Stimulated activated CD4-positive, alpha-beta T cell treated with anti-CD3 and anti-CD28 coated beads, TNF-alpha, amount 100 ng/mL, for 24 hours (primary cell): Measurements from ENCODE around the gene NF2.

Experiments
- DNase-seq, 3 experiments: peaks; one replicate each; pipeline ENCODE4 v3.0.0-alpha.2; 2020; ENCODE audit warnings: low read depth in 3 of 3

The NF2 gene

DNA sequence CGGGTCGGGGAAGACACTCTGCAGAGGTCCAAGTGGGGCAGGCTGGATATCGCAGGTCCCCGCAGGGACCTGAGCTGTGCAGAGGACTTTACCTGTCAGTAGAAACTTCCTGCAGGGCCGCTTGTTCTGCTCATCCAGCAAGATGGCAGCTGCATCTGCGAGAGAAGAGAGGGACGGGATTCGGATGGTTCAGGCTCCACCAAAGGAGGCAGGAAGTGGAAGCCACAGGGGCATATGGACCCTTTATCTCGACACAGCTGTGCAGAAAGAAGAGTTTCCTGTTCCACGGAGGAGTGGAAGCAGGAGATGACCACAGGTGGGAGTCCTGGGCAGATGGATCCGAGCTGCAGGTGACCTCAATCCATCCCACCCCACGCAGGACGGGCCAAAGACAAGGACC, 138.9 kb downstream of the NF2 start:
- no peak for DNase-seq

DNA sequence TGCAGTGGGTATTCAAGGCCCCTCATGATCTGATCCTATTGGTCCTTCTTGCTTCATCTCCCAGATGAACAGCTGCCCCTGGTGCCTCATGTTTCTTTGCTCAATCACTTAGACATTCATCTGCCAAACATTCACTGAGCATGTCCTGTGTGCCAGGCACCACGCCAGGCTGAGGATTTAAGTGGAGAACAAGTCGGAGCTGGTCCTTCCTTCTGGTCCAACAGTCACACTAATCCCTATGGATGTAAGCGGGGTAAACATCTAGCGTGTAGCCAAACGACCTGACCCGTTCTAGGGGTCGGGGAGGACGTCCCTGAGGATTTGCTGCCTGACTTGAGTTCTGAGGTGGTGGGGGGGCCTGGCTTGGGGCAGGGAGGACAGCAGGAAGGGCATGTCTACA, 141.5 kb downstream of the NF2 start:
- DNase-seq = no peak

DNA sequence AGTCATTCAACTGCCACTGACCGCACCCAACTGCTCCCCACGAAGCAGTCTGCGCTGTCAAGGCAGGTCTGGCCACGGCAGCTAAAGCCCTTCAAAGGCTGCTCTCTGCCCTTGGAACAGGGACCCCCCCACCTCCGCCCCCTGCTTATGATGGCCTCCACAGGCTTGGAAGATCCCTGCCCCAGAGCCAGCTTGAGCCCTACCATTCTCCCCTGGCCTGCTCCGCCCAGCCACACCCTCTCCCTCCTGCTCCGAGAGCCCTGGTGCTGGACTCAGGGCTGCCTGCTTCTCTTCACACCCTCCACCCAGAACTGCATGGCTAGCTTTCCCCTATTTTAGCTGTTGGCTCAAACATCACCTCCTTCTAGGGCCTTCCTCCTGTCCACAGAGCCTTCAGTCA, 144.4 kb downstream of the NF2 start:
- no peak for DNase-seq
